Activated T-cell treated with anti-CD3 and anti-CD28 coated beads, Interleukin-2, amount 50 U/mL, for 48 hours (primary cell): Measurements from ENCODE around the gene ISLR.

Source experiments
- DNase-seq, 2 experiments: peaks; one replicate each; pipeline ENCODE4 v3.0.0-alpha.2; 2020

Gene ISLR

GRCh38 chr15:74173380-74174218 lies at the start of gene ISLR:
Gene ISLR (plus strand): TSS chr15:74173710. CDS start chr15:74174859, 1,149 bp downstream.
- DNase-seq = peak in 1 of 2 experiments; percentile 7

GRCh38 chr15:74124196-74124595 lies 49.3 kb upstream of the ISLR start:
- no peak for DNase-seq

DNA sequence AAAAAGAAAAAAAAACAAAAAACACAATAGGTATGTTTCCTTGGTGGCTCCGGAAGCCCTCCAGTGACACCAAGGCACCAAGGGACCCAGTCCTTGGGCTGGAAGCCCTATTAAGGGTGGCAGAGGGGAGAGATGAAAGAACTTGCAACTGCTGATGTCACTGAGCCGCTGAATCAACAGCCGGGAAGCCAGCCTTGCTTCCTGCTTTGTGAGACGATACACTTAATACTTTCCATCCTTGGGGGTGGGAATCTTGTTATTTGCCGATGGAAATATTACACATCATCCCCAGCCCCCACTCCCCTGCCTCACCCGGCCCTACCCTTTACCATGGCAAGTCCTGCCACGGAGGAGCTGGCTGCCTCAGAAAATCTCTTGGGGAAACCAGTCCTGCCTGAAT lies 48.8 kb upstream of the ISLR start:
- no peak for DNase-seq

GRCh38 chr15:74127255-74127953 lies 46.1 kb upstream of the ISLR start:
- DNase-seq = peak; percentile 95 to 96

DNA sequence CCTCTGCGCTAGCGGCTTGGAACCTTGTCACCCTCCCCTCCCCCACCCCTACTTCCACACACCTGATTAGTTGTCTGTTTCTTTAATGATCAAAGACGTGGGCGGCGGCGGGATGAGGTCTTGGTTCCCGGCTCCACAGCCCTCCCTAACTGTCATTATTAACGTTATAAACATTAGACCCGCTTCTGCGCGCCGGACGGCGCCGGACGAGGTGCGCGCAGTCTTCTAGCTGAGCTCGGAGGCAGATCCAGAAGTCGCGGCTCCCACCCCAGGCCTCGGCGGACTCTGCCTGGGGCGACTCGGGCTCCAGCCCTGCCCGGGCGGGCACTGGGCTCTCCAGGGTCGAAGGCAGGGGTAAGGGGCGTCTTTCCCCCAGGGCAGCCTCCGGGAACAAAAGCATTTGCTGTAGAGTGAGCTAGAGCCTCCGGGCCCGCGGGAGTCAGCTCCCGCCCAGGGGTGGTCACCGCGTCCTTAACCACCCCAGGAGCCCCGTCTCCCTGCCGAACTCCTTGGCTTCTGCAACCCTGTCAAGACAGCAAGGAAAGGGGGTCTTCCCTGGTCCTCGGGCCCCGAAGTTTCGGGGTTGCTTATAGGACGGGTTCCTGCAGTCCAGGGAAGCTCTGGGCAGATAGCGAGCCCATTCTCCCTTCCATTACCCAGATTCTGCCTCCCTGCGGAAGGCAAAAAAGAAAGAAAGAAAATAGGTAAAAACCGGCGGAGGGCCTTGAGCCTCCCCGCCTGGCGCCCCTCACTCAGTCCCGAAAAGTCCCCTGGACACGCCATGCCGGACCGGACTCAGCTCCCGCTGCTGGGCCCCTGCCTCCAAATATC lies 45.3 kb upstream of the ISLR start:
- DNase-seq = peak in 1 of 2 experiments; percentile 50

GRCh38 chr15:74128785-74129585 lies 44.5 kb upstream of the ISLR start:
- DNase-seq = peak; percentile 33 to 37

GRCh38 chr15:74129586-74130154 lies 43.8 kb upstream of the ISLR start:
- DNase-seq = peak; percentile 33 to 41

- DNase-seq = peak; percentile 37 to 42
These were observed 43.2 kb upstream of the ISLR start, which contains the start of gene ISLR2 for GRCh38 chr15:74130155-74130848. Gene ISLR2 (plus strand): TSS chr15:74130586. CDS start chr15:74132755, 2,169 bp downstream.

DNA sequence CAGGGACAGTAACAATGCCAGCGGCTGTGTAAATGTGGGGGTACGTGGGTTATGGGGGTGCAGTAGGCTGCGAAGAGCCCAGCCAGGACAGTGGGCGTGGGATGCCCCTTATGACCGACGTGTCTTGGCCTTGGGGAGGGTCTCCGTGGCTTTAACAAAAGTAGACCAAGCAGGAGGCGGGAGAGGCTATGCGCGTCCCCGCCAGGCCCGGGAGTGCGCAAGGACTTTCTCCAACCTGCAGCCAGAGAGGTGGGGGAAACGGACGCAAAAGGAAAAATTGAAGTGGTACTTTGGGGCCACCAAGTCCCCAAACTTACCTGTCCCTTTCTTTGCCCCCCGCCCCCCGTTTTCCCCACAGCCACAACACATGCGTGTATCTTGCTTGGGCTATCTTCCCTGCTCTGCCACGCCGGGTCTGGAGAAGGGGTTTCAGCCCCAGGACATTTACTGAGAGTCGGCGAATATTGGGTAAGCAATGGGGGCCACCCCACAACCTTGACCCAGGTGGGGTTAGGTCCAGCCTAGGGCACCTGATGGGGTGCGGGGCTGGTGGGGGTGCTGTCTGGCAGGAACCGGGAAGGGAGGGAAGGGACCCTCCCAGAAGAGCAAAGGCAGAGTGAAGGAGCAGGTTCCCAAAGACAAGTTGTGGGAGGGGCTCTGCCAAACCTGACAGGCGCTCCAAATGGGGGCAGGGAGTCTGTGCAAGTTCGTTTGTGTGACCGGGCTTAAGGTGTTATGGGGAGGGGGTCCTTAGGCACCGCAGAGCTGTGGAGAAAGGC lies 42.5 kb upstream of the ISLR start:
- DNase-seq = peak in 1 of 2 experiments; percentile 23

DNA sequence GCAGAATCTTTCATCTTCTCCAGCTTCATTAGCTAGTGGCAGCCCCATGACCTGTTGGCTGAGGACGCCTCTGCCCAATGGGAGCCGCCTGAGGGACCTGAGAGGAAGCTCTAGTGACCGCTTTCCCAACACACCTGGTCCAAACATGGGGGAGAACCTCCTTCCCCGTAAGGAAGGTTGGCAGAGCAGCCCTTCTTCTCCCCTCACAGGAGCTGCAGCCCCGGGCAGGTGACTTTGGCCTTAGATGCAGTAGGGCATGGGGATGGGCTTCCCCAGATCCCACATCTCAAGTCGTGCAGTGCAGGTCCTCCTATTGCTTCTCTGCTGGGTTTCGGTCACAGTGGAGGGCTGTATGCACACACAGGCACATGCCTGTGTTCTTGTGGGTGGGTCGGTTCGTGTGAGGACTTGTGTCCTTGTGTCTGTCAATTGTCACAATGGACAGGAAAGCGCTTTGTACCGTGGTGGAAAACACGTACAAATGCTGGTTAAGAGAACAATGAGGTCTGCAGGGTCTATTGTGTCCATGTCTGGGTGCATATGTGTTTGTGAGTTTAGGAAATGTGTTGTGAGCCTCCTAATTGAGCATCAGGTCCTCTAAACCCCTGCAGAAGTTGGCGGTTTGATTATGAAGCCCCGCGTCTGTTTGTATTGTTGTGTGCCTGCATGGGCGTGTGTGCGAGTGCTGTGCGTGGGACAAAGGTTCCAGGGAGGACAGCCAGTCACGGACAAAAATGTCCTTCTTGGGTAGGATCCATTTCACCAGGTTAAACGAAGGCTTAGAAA lies 41.7 kb upstream of the ISLR start:
- peak; percentile 41 for DNase-seq

- peak; percentile 51 to 61 for DNase-seq
These were observed 40.5 kb upstream of the ISLR start for GRCh38 chr15:74132681-74133651.

- peak; percentile 35 to 41 for DNase-seq
These were observed 39.7 kb upstream of the ISLR start for GRCh38 chr15:74133694-74134386.

DNA sequence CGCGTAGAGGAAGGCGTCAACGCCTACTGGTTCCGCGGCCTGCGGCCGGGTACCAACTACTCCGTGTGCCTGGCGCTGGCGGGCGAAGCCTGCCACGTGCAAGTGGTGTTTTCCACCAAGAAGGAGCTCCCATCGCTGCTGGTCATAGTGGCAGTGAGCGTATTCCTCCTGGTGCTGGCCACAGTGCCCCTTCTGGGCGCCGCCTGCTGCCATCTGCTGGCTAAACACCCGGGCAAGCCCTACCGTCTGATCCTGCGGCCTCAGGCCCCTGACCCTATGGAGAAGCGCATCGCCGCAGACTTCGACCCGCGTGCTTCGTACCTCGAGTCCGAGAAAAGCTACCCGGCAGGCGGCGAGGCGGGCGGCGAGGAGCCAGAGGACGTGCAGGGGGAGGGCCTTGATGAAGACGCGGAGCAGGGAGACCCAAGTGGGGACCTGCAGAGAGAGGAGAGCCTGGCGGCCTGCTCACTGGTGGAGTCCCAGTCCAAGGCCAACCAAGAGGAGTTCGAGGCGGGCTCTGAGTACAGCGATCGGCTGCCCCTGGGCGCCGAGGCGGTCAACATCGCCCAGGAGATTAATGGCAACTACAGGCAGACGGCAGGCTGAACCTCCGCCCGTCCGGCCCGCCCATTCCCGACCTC lies 39.0 kb upstream of the ISLR start:
- DNase-seq = peak; percentile 63 to 67

DNA sequence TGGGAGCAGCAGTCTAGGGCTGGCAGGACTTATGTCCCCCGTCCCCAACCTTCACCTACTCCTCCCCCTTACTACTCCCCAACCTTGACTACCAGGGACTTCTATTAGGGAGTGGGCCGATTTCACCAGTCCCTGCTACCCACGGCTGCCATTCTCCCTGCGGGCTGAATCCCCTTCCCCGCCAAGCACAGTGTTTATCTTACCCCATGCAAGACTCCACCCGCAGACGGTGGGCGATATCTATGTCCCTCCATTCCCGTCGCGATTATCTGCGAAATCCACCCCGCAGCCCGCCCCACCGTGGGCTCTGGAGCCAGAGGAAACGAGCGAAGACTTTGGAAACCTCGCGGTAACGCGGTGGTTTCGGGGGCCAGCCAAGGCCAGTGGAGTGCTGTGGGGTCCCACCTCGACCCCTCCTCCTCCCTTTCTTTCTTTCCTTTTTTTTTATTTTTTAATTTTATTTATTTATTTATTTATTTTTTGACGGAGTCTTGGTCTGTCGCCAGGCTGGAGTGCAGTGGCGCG lies 38.4 kb upstream of the ISLR start:
- no peak for DNase-seq

DNA sequence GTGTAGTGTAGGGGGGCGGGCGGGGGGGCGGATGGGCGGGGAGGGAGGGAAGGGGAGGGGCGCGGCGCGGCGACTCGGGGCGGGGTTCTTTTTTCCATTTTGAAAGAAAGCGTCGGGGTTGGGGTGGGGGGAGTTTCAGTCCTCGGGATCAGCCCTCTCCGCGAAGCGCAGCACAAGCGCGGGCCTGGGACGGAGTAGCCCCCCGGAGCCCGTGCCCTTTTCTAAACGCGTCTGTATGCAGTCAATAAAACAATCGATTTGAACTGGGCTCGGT lies 37.0 kb upstream of the ISLR start:
- no peak for DNase-seq

DNA sequence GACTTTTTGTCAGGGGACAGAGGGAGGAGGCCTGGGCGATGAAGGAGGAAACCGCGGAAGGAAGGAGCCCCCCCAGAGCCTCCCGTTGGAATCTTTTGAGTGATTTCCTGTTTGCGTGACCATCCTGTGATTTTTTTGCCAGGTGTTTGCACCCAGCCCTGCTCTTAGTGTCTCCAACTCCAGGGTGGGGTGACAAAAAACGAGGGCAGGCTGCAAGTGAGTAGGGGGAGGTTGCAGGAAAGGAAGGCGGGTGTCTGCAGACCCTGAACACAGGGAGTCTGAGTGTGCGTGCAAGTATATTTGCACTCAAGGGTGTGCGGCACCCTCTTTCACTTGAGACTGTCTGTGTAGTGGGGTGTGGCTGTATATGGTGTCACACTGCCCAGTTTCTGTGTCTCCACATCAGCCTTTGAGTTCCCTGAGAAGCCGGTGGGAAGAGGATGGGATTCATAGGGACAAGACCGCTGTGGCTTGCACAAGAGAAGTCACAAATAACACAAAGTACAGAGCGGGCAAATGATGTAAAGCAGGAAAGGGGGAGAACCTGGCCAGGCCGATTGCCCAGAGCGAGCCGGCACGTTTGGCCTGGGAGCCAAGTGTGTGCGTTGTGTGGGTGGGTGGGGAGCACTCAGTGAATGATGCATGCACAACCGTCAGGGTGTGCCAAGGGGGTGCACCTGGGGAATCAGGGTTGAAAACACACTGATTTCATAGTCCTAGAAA lies 36.5 kb upstream of the ISLR start:
- DNase-seq = no peak
